Measurements from ENCODE around the gene C2orf72. TPM values are rescaled to one million over a fixed set of nuclear protein-coding genes. Genes with fewer than 3 reads are reported as not detected.

C2orf72 gene
- total and polyA plus RNA-seq, 2 of the 13 experiments (the other 11 are each of a cell fraction or from before 2014, with no cell fraction given): 147 to 203 TPM

DNA sequence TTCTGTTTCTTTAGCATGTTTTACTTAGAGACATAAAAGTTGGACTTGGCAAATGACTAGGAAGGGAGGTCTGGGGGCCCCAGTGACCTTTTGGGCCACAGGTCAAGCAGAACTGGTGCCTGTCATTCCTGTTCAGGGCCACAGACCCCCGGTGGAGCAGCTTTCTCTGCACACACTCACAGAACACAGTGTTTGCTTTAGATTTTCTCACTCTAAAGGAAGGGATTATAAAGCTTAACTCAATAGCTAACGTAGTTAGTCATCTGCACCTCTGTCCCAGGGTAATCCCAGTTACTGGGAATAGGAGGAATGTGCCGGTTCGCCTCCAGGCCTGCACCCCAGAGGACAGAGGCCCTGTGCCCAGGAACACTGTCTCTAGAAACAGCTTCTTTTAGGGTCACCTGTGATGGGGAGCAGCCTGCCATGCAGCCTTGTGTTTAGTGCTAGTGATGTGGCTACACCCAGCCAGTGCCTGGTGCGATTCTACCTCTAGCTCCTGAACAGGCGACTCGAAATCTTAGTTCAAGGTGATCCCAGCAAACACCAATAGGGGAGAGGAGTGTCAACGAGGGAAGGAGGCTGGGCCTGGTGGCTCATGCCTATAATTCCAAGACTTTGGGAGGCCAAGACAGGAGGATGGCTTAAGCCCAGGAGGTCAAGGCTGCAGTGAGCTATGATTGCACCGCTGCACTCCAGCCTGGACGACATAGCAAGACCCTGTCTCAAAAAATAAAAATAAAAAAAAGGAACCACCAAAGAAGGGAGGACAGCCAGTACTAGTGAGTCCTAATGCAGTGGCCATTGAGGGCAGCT, 29.8 kb upstream of the C2orf72 start (continued):
- TF ChIP-seq, protein P1, sequence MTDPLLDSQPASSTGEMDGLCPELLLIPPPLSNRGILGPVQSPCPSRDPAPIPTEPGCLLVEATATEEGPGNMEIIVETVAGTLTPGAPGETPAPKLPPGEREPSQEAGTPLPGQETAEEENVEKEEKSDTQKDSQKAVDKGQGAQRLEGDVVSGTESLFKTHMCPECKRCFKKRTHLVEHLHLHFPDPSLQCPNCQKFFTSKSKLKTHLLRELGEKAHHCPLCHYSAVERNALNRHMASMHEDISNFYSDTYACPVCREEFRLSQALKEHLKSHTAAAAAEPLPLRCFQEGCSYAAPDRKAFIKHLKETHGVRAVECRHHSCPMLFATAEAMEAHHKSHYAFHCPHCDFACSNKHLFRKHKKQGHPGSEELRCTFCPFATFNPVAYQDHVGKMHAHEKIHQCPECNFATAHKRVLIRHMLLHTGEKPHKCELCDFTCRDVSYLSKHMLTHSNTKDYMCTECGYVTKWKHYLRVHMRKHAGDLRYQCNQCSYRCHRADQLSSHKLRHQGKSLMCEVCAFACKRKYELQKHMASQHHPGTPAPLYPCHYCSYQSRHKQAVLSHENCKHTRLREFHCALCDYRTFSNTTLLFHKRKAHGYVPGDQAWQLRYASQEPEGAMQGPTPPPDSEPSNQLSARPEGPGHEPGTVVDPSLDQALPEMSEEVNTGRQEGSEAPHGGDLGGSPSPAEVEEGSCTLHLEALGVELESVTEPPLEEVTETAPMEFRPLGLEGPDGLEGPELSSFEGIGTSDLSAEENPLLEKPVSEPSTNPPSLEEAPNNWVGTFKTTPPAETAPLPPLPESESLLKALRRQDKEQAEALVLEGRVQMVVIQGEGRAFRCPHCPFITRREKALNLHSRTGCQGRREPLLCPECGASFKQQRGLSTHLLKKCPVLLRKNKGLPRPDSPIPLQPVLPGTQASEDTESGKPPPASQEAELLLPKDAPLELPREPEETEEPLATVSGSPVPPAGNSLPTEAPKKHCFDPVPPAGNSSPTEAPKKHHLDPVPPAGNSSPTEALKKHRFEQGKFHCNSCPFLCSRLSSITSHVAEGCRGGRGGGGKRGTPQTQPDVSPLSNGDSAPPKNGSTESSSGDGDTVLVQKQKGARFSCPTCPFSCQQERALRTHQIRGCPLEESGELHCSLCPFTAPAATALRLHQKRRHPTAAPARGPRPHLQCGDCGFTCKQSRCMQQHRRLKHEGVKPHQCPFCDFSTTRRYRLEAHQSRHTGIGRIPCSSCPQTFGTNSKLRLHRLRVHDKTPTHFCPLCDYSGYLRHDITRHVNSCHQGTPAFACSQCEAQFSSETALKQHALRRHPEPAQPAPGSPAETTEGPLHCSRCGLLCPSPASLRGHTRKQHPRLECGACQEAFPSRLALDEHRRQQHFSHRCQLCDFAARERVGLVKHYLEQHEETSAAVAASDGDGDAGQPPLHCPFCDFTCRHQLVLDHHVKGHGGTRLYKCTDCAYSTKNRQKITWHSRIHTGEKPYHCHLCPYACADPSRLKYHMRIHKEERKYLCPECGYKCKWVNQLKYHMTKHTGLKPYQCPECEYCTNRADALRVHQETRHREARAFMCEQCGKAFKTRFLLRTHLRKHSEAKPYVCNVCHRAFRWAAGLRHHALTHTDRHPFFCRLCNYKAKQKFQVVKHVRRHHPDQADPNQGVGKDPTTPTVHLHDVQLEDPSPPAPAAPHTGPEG (CRISPR knock-in tag; IDR thresholded peaks at IDR 0.05): no peak
- TF ChIP-seq, protein P2, sequence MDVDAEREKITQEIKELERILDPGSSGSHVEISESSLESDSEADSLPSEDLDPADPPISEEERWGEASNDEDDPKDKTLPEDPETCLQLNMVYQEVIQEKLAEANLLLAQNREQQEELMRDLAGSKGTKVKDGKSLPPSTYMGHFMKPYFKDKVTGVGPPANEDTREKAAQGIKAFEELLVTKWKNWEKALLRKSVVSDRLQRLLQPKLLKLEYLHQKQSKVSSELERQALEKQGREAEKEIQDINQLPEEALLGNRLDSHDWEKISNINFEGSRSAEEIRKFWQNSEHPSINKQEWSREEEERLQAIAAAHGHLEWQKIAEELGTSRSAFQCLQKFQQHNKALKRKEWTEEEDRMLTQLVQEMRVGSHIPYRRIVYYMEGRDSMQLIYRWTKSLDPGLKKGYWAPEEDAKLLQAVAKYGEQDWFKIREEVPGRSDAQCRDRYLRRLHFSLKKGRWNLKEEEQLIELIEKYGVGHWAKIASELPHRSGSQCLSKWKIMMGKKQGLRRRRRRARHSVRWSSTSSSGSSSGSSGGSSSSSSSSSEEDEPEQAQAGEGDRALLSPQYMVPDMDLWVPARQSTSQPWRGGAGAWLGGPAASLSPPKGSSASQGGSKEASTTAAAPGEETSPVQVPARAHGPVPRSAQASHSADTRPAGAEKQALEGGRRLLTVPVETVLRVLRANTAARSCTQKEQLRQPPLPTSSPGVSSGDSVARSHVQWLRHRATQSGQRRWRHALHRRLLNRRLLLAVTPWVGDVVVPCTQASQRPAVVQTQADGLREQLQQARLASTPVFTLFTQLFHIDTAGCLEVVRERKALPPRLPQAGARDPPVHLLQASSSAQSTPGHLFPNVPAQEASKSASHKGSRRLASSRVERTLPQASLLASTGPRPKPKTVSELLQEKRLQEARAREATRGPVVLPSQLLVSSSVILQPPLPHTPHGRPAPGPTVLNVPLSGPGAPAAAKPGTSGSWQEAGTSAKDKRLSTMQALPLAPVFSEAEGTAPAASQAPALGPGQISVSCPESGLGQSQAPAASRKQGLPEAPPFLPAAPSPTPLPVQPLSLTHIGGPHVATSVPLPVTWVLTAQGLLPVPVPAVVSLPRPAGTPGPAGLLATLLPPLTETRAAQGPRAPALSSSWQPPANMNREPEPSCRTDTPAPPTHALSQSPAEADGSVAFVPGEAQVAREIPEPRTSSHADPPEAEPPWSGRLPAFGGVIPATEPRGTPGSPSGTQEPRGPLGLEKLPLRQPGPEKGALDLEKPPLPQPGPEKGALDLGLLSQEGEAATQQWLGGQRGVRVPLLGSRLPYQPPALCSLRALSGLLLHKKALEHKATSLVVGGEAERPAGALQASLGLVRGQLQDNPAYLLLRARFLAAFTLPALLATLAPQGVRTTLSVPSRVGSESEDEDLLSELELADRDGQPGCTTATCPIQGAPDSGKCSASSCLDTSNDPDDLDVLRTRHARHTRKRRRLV (CRISPR knock-in tag; IDR thresholded peaks at IDR 0.05): no peak
- TF ChIP-seq, protein P3, sequence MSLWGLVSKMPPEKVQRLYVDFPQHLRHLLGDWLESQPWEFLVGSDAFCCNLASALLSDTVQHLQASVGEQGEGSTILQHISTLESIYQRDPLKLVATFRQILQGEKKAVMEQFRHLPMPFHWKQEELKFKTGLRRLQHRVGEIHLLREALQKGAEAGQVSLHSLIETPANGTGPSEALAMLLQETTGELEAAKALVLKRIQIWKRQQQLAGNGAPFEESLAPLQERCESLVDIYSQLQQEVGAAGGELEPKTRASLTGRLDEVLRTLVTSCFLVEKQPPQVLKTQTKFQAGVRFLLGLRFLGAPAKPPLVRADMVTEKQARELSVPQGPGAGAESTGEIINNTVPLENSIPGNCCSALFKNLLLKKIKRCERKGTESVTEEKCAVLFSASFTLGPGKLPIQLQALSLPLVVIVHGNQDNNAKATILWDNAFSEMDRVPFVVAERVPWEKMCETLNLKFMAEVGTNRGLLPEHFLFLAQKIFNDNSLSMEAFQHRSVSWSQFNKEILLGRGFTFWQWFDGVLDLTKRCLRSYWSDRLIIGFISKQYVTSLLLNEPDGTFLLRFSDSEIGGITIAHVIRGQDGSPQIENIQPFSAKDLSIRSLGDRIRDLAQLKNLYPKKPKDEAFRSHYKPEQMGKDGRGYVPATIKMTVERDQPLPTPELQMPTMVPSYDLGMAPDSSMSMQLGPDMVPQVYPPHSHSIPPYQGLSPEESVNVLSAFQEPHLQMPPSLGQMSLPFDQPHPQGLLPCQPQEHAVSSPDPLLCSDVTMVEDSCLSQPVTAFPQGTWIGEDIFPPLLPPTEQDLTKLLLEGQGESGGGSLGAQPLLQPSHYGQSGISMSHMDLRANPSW (CRISPR knock-in tag; IDR thresholded peaks at IDR 0.05; ENCODE audit: borderline replicate concordance): no peak
- no peak for TF ChIP-seq ZNF17 (CRISPR knock-in tag; IDR thresholded peaks at IDR 0.05)
- no peak for TF ChIP-seq ZNF772 (CRISPR knock-in tag; IDR thresholded peaks at IDR 0.05)
- TF ChIP-seq CHD4 (IDR thresholded peaks at IDR 0.05; ENCODE audit: borderline replicate concordance, low read length): no peak
- no peak for TF ChIP-seq SPEN (CRISPR knock-in tag; IDR thresholded peaks at IDR 0.05; ENCODE audit: low read depth)
- peak; percentile 65 for TF ChIP-seq ZNF605 (CRISPR knock-in tag; IDR thresholded peaks at IDR 0.05)
- no peak for TF ChIP-seq ZNF20 (CRISPR knock-in tag; IDR thresholded peaks at IDR 0.05)
- no peak for TF ChIP-seq U2AF2 (IDR thresholded peaks at IDR 0.05; ENCODE audit: low read depth, low read length)
- no peak for TF ChIP-seq ZNF337 (CRISPR knock-in tag; IDR thresholded peaks at IDR 0.05; ENCODE audit: borderline replicate concordance, low read depth)
- TF ChIP-seq, protein P4, sequence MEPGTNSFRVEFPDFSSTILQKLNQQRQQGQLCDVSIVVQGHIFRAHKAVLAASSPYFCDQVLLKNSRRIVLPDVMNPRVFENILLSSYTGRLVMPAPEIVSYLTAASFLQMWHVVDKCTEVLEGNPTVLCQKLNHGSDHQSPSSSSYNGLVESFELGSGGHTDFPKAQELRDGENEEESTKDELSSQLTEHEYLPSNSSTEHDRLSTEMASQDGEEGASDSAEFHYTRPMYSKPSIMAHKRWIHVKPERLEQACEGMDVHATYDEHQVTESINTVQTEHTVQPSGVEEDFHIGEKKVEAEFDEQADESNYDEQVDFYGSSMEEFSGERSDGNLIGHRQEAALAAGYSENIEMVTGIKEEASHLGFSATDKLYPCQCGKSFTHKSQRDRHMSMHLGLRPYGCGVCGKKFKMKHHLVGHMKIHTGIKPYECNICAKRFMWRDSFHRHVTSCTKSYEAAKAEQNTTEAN (CRISPR knock-in tag; conservative IDR thresholded peaks at IDR 0.05): 0 out of 2 replicates have a peak, but pooled peaks have one; percentile 33
- peak; percentile 71; the same call in 1 of the 2 replicates for TF ChIP-seq HDAC2 (CRISPR knock-in tag; IDR thresholded peaks at IDR 0.05)

Data from HepG2 (cell line).